SK-N-SH treated with all-trans-retinoic acid at 6 μM for 48 hours (cell line): ENCODE measurements around the gene AHSG.

Experiments used
- ARNTL ChIP-seq: fragments of 450-650 bp; formaldehyde crosslinking; IDR thresholded peaks from 2 replicates; pipeline ENCODE4 v1.5.0; 2020; ENCODE audit warnings: low read depth, mild to moderate bottlenecking, moderate library complexity, borderline replicate concordance
- OSR1 ChIP-seq: fragments of 250-450 bp; sonication (Bioruptor Pico); IDR thresholded peaks from 2 replicates; pipeline ENCODE4 v1.8.0; 2022; ENCODE audit warnings: moderate library complexity, mild to moderate bottlenecking, inconsistent platforms
- POU6F1 ChIP-seq: fragments of 250-450 bp; sonication (Bioruptor Pico); IDR thresholded peaks from 2 replicates; pipeline ENCODE4 v1.8.0; 2021; ENCODE audit warnings: low read depth, mild to moderate bottlenecking, moderate library complexity, borderline replicate concordance
- SNAI2 ChIP-seq: fragments of 250-450 bp; sonication (Bioruptor Pico); IDR thresholded peaks from 2 replicates; pipeline ENCODE4 v1.5.0; 2020; ENCODE audit warnings: mild to moderate bottlenecking, moderate library complexity
- TSHZ2 ChIP-seq: fragments of 250-450 bp; sonication (Bioruptor Pico); IDR thresholded peaks from 2 replicates; pipeline ENCODE4 v1.5.0; 2020; ENCODE audit warnings: mild to moderate bottlenecking, moderate library complexity
- ZFP3 ChIP-seq: fragments of 250-450 bp; sonication (Bioruptor Pico); IDR thresholded peaks from 2 replicates; pipeline ENCODE4 v1.5.0; 2020; ENCODE audit warnings: mild to moderate bottlenecking, moderate library complexity

GRCh38 chr3:186653080-186653707 lies 40.3 kb downstream of the AHSG start:
- TF ChIP-seq OSR1 (CRISPR knock-in tag) (no peak), POU6F1 (CRISPR knock-in tag) (no peak), ZFP3 (no peak), ARNTL (CRISPR knock-in tag) (no peak), TSHZ2 (CRISPR knock-in tag) (no peak), SNAI2 (no peak)
